ENCODE data around the gene SLC7A10. TPM values are rescaled to one million over a fixed set of nuclear protein-coding genes. Genes with fewer than 3 reads are reported as not detected.

SLC7A10 gene
- total RNA-seq, 1 experiment from 2014 or later = 2.9 TPM

GRCh38 chr19:33274663-33275558, 49.3 kb upstream of the SLC7A10 start:
- H3K4me2 ChIP-seq (ENCODE audit: insufficient read depth, insufficient read length, low read length) = no peak overlapping the region
- H3K4me3 Mint-ChIP-seq = no peak overlapping the region
- no peaks in the 10 kb centered on the region for H3K4me1 ChIP-seq (ENCODE audit: insufficient read depth, low read length)
- no peak overlapping the region; the same call in 1 of the 2 replicates for H3K14ac ChIP-seq (ENCODE audit: insufficient read depth, low read length)
- no peak overlapping the region for H3K9ac ChIP-seq (ENCODE audit: extremely low read depth, insufficient read length, low read length)
- TF ChIP-seq, protein P1, sequence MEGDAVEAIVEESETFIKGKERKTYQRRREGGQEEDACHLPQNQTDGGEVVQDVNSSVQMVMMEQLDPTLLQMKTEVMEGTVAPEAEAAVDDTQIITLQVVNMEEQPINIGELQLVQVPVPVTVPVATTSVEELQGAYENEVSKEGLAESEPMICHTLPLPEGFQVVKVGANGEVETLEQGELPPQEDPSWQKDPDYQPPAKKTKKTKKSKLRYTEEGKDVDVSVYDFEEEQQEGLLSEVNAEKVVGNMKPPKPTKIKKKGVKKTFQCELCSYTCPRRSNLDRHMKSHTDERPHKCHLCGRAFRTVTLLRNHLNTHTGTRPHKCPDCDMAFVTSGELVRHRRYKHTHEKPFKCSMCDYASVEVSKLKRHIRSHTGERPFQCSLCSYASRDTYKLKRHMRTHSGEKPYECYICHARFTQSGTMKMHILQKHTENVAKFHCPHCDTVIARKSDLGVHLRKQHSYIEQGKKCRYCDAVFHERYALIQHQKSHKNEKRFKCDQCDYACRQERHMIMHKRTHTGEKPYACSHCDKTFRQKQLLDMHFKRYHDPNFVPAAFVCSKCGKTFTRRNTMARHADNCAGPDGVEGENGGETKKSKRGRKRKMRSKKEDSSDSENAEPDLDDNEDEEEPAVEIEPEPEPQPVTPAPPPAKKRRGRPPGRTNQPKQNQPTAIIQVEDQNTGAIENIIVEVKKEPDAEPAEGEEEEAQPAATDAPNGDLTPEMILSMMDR (conservative IDR thresholded peaks at IDR 0.05) = no peak
- H3K9me3 Mint-ChIP-seq = no peaks in the 10 kb centered on the region; a peak in 1 of 5 replicates
- no peak overlapping the region for H3K27ac Mint-ChIP-seq
- no peaks in the 10 kb centered on the region for H4K20me1 ChIP-seq (ENCODE audit: control insufficient read depth, insufficient read depth, insufficient read length)
- H2BK15ac ChIP-seq (ENCODE audit: low read depth, low read length) = no peak overlapping the region
- H2AK5ac ChIP-seq (ENCODE audit: insufficient read length, low read length) = no peak overlapping the region
- no peak overlapping the region for H4K91ac ChIP-seq (ENCODE audit: insufficient read length, low read depth, low read length)
- H3K36me3 Mint-ChIP-seq (ENCODE audit: insufficient read depth in 1 of 3, low read depth in 3 of 3) = no peaks in the 10 kb centered on the region
- peaks cover 1% of the 10 kb centered on the region; the same call in 1 of the 2 replicates for H3K27me3 Mint-ChIP-seq (ENCODE audit: low read depth)
- no peak overlapping the region for H3K56ac ChIP-seq (ENCODE audit: insufficient read length, low read depth, low read length)
- H3K4me1 Mint-ChIP-seq = peaks cover 29 to 38% of the 10 kb centered on the region in 2 experiments
- H3T11ph ChIP-seq (ENCODE audit: low read length) = no peak overlapping the region
- DNase-seq = no peak
- H3K79me1 ChIP-seq (ENCODE audit: insufficient read depth, low read depth, low read length, poor library complexity, severe bottlenecking) = no peaks in the 10 kb centered on the region
- no peak overlapping the region for H3K23ac ChIP-seq (ENCODE audit: insufficient read length, low read depth, low read length)
- H3K9me3 ChIP-seq (ENCODE audit: control insufficient read depth, low read depth, low read length) = no peaks in the 10 kb centered on the region
- no peak overlapping the region for H4K5ac ChIP-seq (ENCODE audit: insufficient read length, low read depth, low read length)
- WGBS (ENCODE audit: extremely low coverage, insufficient read length, low lambda C conversion rate) = no CpG with 5 or more reads among the region's 17 CpGs
- no peak overlapping the region for H2BK5ac ChIP-seq (ENCODE audit: insufficient read length, low read length)
- no peaks in the 10 kb centered on the region for H3K23me2 ChIP-seq (ENCODE audit: insufficient read length, low read depth, low read length, poor library complexity, severe bottlenecking)
- H3K4ac ChIP-seq (ENCODE audit: low read depth, low read length) = no peak overlapping the region
- H3K27me3 ChIP-seq (ENCODE audit: insufficient read depth, low read length) = no peaks in the 10 kb centered on the region
- H3K79me2 ChIP-seq (ENCODE audit: insufficient read depth, low read length) = no peaks in the 10 kb centered on the region
- no peak overlapping the region for H2BK12ac ChIP-seq (ENCODE audit: insufficient read length, low read depth, low read length)
- no peak overlapping the region for H2BK120ac ChIP-seq (ENCODE audit: low read depth, low read length, poor library complexity, severe bottlenecking)
- no peak overlapping the region for H3K27ac ChIP-seq (ENCODE audit: insufficient read length, low read depth, low read length)
- no peak overlapping the region for H3K18ac ChIP-seq (ENCODE audit: insufficient read length, low read depth, low read length)
- H2AFZ ChIP-seq (ENCODE audit: low read length) = no peak overlapping the region
- H4K8ac ChIP-seq (replicated peaks; ENCODE audit: insufficient read length, low read depth, low read length) = no peak overlapping the region
- H2BK20ac ChIP-seq (ENCODE audit: low read depth, low read length, poor library complexity, severe bottlenecking) = no peak overlapping the region
